GM12878 (cell line): ENCODE results near the gene LHX5. TPM values are rescaled to one million over a fixed set of nuclear protein-coding genes. Genes with fewer than 3 reads are reported as not detected.

Source experiments
- ATAC-seq: fragments of 200-7000 bp; cut with Tn5 transposase; 3 replicates; pipeline ENCODE4 v1.9.1; 2020; ENCODE audit warnings: mild to moderate bottlenecking, moderate library complexity
- BruUV-seq: library from RNA; stranded (reverse); fragments of 400-500 nt; replicated peaks from 2 replicates; lab custom pipeline; 2021; lab: Mats Ljungman, UMichigan
- CTCF ChIA-PET: fragments of 300-600 bp; sonication (Branson Sonifier 250); formaldehyde crosslinking; extraction: SDS; loops from one replicate; lab custom pipeline; 2021; ENCODE audit warnings: inconsistent platforms; lab: Yijun Ruan, JAX
- POLR2A ChIA-PET: fragments of 350-600 bp; formaldehyde crosslinking; extraction: SDS; loops from one replicate; lab custom pipeline; 2021; ENCODE audit warnings: inconsistent platforms; lab: Charles Lee
- RAD21 ChIA-PET: fragments of 300-600 bp; sonication (Branson Sonifier 250); formaldehyde crosslinking; loops from one replicate; lab custom pipeline; 2023; ENCODE audit warnings: antibody characterized with exemption; ENCODE audit not compliant: unreplicated experiment; lab: Charles Lee
- SMC1A ChIA-PET: fragments of 300-600 bp; sonication (Branson Sonifier 250); formaldehyde crosslinking; loops from one replicate; lab custom pipeline; 2023; ENCODE audit not compliant: unreplicated experiment, uncharacterized antibody; lab: Charles Lee
- DNase-seq: peaks from one replicate; pipeline ENCODE4 v3.0.0-alpha.2; 2011; ENCODE audit warnings: low read depth, low spot score
- FAIRE-seq: peaks from 3 replicates; lab custom pipeline; 2011; peaks lifted over from hg19 to GRCh38; lab: Jason Lieb, UNC
- H2AFZ ChIP-seq: 2 replicates; pipeline ENCODE4 v1.6.0; 2011; ENCODE audit warnings: low read depth, low read length, control low read depth; ENCODE audit not compliant: control insufficient read depth
- H3K27ac ChIP-seq: 2 replicates; pipeline ENCODE4 v1.5.1; 2011; ENCODE audit warnings: control low read depth; ENCODE audit not compliant: control insufficient read depth, insufficient read depth
- H3K27me3 ChIP-seq, 2 experiments: replicated peaks in 1 of 2; 2 replicates each; pipeline versions ENCODE4 v1.6.0 to v1.6.1; 2011; ENCODE audit warnings: low read length in 1 of 2; ENCODE audit not compliant: control insufficient read depth in 2 of 2, insufficient read depth in 2 of 2
- H3K36me3 ChIP-seq, 2 experiments: 2 replicates each; pipeline ENCODE4 v1.5.1; 2011; ENCODE audit warnings: low read length in 1 of 2; ENCODE audit not compliant: control insufficient read depth in 2 of 2, insufficient read depth in 2 of 2
- H3K4me1 ChIP-seq: 2 replicates; pipeline ENCODE4 v1.6.1; 2011; ENCODE audit warnings: mild to moderate bottlenecking, low read length, moderate library complexity, mixed read lengths; ENCODE audit not compliant: control insufficient read depth, insufficient read depth
- H3K4me2 ChIP-seq: 2 replicates; pipeline ENCODE4 v1.6.0; 2011; ENCODE audit warnings: control low read depth; ENCODE audit not compliant: control insufficient read depth, insufficient read depth
- H3K4me3 ChIP-seq: fragments of 200-600 bp; sonication (generic); 2 replicates; pipeline ENCODE4 v1.5.1; 2016
- H3K79me2 ChIP-seq: 2 replicates; pipeline ENCODE4 v1.6.0; 2011; ENCODE audit warnings: low read length; ENCODE audit not compliant: control insufficient read depth, insufficient read depth
- H3K9ac ChIP-seq: 2 replicates; pipeline ENCODE4 v1.8.0; 2011; ENCODE audit warnings: low read length, control low read depth, mixed read lengths; ENCODE audit not compliant: control insufficient read depth, insufficient read depth
- H3K9me3 ChIP-seq: replicated peaks from 3 replicates; pipeline ENCODE4 v1.5.1; 2011; ENCODE audit warnings: mild to moderate bottlenecking, low read length; ENCODE audit not compliant: control insufficient read depth, insufficient read depth
- H4K20me1 ChIP-seq: 2 replicates; pipeline ENCODE4 v1.6.0; 2011; ENCODE audit not compliant: control insufficient read depth, insufficient read depth
- BHLHE40 ChIP-seq, 2 experiments: fragments of 450-650 bp in 1 of 2; IDR thresholded peaks; 2 replicates each; pipeline ENCODE4 v1.6.1; 2011 to 2017; ENCODE audit warnings: low read depth in 2 of 2, borderline replicate concordance in 1 of 2, improper control_type of control experiment in 1 of 2, low read length in 1 of 2, mild to moderate bottlenecking in 1 of 2
- CREB1 ChIP-seq: IDR thresholded peaks from 2 replicates; pipeline ENCODE4 v1.6.1; 2012; ENCODE audit warnings: low read depth, mild to moderate bottlenecking, inconsistent platforms
- GATAD2B ChIP-seq: fragments of 450-650 bp; conservative IDR thresholded peaks from 2 replicates; pipeline ENCODE4 v1.6.1; 2017; ENCODE audit warnings: low read depth, mild to moderate bottlenecking, moderate library complexity
- HDGF ChIP-seq: fragments of 450-650 bp; IDR thresholded peaks from 2 replicates; pipeline ENCODE4 v1.6.1; 2016; ENCODE audit warnings: antibody characterized with exemption
- NR2C2 ChIP-seq: IDR thresholded peaks from 2 replicates; pipeline ENCODE4 v1.6.1; 2011; ENCODE audit warnings: borderline replicate concordance, low read depth; ENCODE audit not compliant: control insufficient read depth, insufficient read length
- PAX5 ChIP-seq: IDR thresholded peaks from 2 replicates; pipeline ENCODE4 v1.6.1; 2011; ENCODE audit warnings: low read depth, low read length, borderline replicate concordance
- SMAD5 ChIP-seq: IDR thresholded peaks from 2 replicates; pipeline ENCODE4 v1.6.1; 2016; ENCODE audit warnings: antibody characterized with exemption, low read depth
- SMARCA5 ChIP-seq: fragments of 450-650 bp; IDR thresholded peaks from 2 replicates; pipeline ENCODE4 v1.6.1; 2017; ENCODE audit warnings: mild to moderate bottlenecking
- SUZ12 ChIP-seq: fragments of 200-600 bp; sonication (generic); IDR thresholded peaks from one replicate; pipeline ENCODE4 v1.6.1; 2018; ENCODE audit warnings: antibody characterized with exemption, mild to moderate bottlenecking; ENCODE audit not compliant: unreplicated experiment
- WGBS: methylation state at CpG from one replicate; pipeline ENCODE4 v1.1.6; 2016; ENCODE audit warnings: low lambda C conversion rate; ENCODE audit not compliant: insufficient replicate concordance, insufficient coverage; ENCODE audit errors: missing lambda C conversion rate; 5-methylcytosine and 5-hydroxymethylcytosine counted together
- in situ Hi-C: fragments of 300-500 bp; cut with MboI; formaldehyde crosslinking; loops from 9 replicates; pipeline ENCODE4 v1.14.3; 2018; ENCODE audit warnings: mixed read lengths
- intact Hi-C: fragments of 100-400 bp; cut with micrococcal nuclease; formaldehyde crosslinking; loops from one replicate; pipeline ENCODE4 v1.14.2; 2022; ENCODE audit not compliant: unreplicated experiment
- polyA plus RNA-seq, 11 experiments: library from polyadenylated mRNA; depleted of rRNA in 4 of 11; unstranded in 6 of 11; stranded (reverse) in 5 of 11; fragments of >200 nt; fragmentation: Nextera tagmentation in 4 of 11; fragmentation: Illumina TruSeq in 1 of 11; extraction: Ambion mirVana in 4 of 11; extraction: Trizol in 1 of 11; gene quantifications; 1 replicate in 1 of 11; 2 replicates in 10 of 11; pipeline versions ENCODE4 v1.2.1 to v1.2.3, GENCODE V29; 2011 to 2016; ENCODE audit warnings: inconsistent platforms in 2 of 11, missing spikeins in 2 of 11, low read depth in 1 of 11
- total RNA-seq, 4 experiments: library from RNA; depleted of rRNA in 3 of 4; stranded (reverse); fragments of >200 nt in 3 of 4; fragmentation: Illumina TruSeq in 1 of 4; extraction: Trizol in 1 of 4; gene quantifications; 2 replicates each; pipeline versions ENCODE4 v1.2.1 to v1.2.3, GENCODE V29; 2013 to 2021
- TF ChIP-seq, protein P1 (sequence below): fragments of 450-650 bp; IDR thresholded peaks from 2 replicates; pipeline ENCODE4 v1.6.1; 2016; ENCODE audit warnings: mild to moderate bottlenecking
- TF ChIP-seq, protein P2 (sequence below): fragments of 450-650 bp; formaldehyde crosslinking; IDR thresholded peaks from 2 replicates; pipeline ENCODE4 v1.4.0; 2022; ENCODE audit warnings: mild to moderate bottlenecking, moderate library complexity

LHX5 gene
- total and polyA plus RNA-seq, 10 of the 15 experiments (the other 5 are each of a cell fraction or from before 2014, with no cell fraction given), result 0.03 TPM; not detected in 9

DNA sequence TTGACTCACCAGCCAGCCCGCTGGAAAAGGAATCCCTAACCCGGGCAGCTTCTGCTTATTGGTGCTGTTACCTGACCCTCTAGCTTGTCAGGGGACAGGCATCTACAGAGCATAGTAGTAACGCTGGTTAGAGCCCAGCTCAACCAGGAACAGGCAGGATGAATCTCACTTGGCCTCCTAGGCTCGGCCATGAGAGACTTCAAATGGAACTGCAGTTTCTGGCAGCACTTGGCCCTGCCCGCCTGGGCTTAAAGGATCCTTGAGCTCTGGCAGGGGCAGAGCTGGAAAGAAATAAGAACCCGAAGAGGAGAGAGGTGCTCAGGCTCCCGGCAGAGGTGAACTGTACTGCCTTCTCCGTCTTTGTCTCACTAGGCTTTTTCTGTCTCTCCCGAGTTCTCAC lies 2.3 kb upstream of the LHX5 start:
- no TSS peak for BruUV-seq
- no peaks in the 10 kb centered on the region for H3K36me3 ChIP-seq
- peak overlapping the region; percentile 55; the same call in 1 of the 2 replicates for H3K4me2 ChIP-seq
- no peaks in the 10 kb centered on the region for H4K20me1 ChIP-seq
- no peak overlapping the region for H3K4me3 ChIP-seq
- SMC1A ChIA-PET, result no interaction called here
- H3K27ac ChIP-seq, result no peak overlapping the region
- H3K27me3 ChIP-seq, result peaks cover 23 to 31% of the 10 kb centered on the region in 2 experiments
- H3K9me3 ChIP-seq, result no peaks in the 10 kb centered on the region; the same call in 2 of the 3 replicates
- no peak overlapping the region for H3K9ac ChIP-seq
- CTCF ChIA-PET, result interaction anchor here (1.0 kb wide), 1 partner anchor 11 kb away, joined by 5 read pairs; no protein-coding TSS in a partner anchor
- no peak for DNase-seq
- intact Hi-C loops, result no loop called here
- RAD21 ChIA-PET, result interaction anchor here (0.9 kb wide), 1 partner anchor 9 kb away, joined by 4 read pairs; no protein-coding TSS in a partner anchor
- H2AFZ ChIP-seq, result no peak overlapping the region
- TF ChIP-seq SMARCA5 (no peak), NR2C2 (no peak)
- TF ChIP-seq, protein P1, sequence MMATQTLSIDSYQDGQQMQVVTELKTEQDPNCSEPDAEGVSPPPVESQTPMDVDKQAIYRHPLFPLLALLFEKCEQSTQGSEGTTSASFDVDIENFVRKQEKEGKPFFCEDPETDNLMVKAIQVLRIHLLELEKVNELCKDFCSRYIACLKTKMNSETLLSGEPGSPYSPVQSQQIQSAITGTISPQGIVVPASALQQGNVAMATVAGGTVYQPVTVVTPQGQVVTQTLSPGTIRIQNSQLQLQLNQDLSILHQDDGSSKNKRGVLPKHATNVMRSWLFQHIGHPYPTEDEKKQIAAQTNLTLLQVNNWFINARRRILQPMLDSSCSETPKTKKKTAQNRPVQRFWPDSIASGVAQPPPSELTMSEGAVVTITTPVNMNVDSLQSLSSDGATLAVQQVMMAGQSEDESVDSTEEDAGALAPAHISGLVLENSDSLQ, result no peak
- TF ChIP-seq, all 136 proteins: peak for 0
- no peak for ATAC-seq
- under 1% methylated on average over 9 of the region's 9 CpGs for WGBS
- Histone ChIP-seq H3K4me1 (no peaks in the 10 kb centered on the region), H3K79me2 (no peaks in the 10 kb centered on the region)
- in situ Hi-C loops, result no loop called here
- no peak for FAIRE-seq
- POLR2A ChIA-PET, result no interaction called here

DNA sequence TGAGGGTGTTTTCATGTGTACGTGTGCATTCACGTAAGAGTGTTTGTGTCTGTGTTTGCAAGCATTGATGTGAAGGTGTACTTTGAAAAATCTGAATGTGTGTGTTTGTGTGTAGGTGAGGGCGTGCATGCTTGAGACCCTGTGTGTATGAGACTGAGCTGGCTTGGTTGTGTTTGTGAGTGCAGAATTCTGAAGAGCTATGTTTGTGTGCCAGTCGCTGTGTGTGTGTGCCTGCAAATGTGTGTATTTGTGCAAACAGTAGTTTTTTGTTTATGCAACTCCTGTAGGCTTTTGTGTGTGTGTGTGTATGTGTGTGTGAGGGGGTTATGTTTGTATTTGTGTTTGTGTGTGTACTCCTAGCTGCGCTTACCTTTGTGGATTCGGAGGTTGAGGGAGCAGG lies 1.7 kb upstream of the LHX5 start:
- Histone ChIP-seq H3K4me3 (no peak overlapping the region), H3K4me1 (no peaks in the 10 kb centered on the region), H3K36me3 (no peaks in the 10 kb centered on the region), H3K79me2 (no peaks in the 10 kb centered on the region), H4K20me1 (no peaks in the 10 kb centered on the region), H3K9ac (no peak overlapping the region), H2AFZ (no peak overlapping the region), H3K4me2 (no peak overlapping the region), H3K9me3 (no peaks in the 10 kb centered on the region; the same call in 2 of the 3 replicates), H3K27ac (no peak overlapping the region), H3K27me3 (peaks cover 27 to 28% of the 10 kb centered on the region in 2 experiments)
- DNase-seq (no peak), FAIRE-seq (no peak), ATAC-seq (no peak)
- TF ChIP-seq GATAD2B (no peak), SMAD5 (no peak), SUZ12 (no peak), BHLHE40 (IDR thresholded peaks at IDR 0.05; ENCODE audit: borderline replicate concordance in 1 of 2, low read depth in 2 of 2, low read length in 1 of 2) (no peak), PAX5 (no peak), CREB1 (no peak), HDGF (no peak)
- TF ChIP-seq, protein P2, sequence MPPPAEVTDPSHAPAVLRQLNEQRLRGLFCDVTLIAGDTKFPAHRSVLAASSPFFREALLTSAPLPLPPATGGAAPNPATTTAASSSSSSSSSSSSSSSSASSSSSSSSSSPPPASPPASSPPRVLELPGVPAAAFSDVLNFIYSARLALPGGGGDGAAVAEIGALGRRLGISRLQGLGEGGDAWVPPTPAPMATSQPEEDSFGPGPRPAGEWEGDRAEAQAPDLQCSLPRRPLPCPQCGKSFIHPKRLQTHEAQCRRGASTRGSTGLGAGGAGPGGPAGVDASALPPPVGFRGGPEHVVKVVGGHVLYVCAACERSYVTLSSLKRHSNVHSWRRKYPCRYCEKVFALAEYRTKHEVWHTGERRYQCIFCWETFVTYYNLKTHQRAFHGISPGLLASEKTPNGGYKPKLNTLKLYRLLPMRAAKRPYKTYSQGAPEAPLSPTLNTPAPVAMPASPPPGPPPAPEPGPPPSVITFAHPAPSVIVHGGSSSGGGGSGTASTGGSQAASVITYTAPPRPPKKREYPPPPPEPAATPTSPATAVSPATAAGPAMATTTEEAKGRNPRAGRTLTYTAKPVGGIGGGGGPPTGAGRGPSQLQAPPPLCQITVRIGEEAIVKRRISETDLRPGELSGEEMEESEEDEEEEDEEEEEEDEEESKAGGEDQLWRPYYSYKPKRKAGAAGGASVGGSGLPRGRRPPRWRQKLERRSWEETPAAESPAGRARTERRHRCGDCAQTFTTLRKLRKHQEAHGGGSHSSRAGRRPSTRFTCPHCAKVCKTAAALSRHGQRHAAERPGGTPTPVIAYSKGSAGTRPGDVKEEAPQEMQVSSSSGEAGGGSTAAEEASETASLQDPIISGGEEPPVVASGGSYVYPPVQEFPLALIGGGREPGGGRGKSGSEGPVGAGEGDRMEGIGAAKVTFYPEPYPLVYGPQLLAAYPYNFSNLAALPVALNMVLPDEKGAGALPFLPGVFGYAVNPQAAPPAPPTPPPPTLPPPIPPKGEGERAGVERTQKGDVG (CRISPR knock-in tag), result no peak
- WGBS, result 38% methylated on average over 6 of the region's 6 CpGs
- CTCF ChIA-PET, result no interaction called here
- no TSS peak for BruUV-seq
- RAD21 ChIA-PET, result interaction anchor here (0.9 kb wide), 1 partner anchor 9 kb away, joined by 4 read pairs; no protein-coding TSS in a partner anchor
- in situ Hi-C loops (no loop called here), intact Hi-C loops (no loop called here)
- POLR2A ChIA-PET, result no interaction called here
- SMC1A ChIA-PET, result interaction anchor here (1.2 kb wide), 1 partner anchor 17 kb away, joined by 3 read pairs; no protein-coding TSS in a partner anchor
